Lung microvascular endothelial cell (primary cell): ENCODE results near the gene SERAC1. TPM values are rescaled to one million over a fixed set of nuclear protein-coding genes. Genes with fewer than 3 reads are reported as not detected.
"Not testable (repeated sequence)": the region's sequence is repeated elsewhere in the genome, so short reads cannot be mapped to it uniquely, and the experiment has no call there.

Experiments
- DNase-seq, 2 donors: peaks; one replicate each; pipeline versions ENCODE4 v3.0.0 to v3.0.0-alpha.2; 2010; ENCODE audit warnings: low read depth in 2 of 2
- total RNA-seq: library from RNA; depleted of rRNA; stranded (reverse); fragments of >200 nt; gene quantifications from 2 replicates; pipeline ENCODE4 v1.2.1, GENCODE V29; 2014

The SERAC1 gene
- total RNA-seq: 7.8 and 13.9 TPM in 2 replicates

- DNase-seq: no peak
These were observed at the start of gene SERAC1 for GRCh38 chr6:158168040-158168289. TSS of gene SERAC1 (minus strand) at chr6:158168262. CDS start at chr6:158158363, 9,899 bp downstream.

- peak; percentile 84 to 85 for DNase-seq
These were observed 46.0 kb upstream of the SERAC1 start for GRCh38 chr6:158213925-158214674.

GRCh38 chr6:158211273-158212055 lies 43.4 kb upstream of the SERAC1 start:
- DNase-seq: peak in 1 of 2 donors; percentile 20

- not testable (repeated sequence) for DNase-seq
These were observed 41.7 kb upstream of the SERAC1 start for GRCh38 chr6:158209582-158210333.

- peak in 1 of 2 donors; percentile 13 for DNase-seq
These were observed 40.4 kb upstream of the SERAC1 start for GRCh38 chr6:158208226-158209030.

GRCh38 chr6:158207422-158207788 lies 39.3 kb upstream of the SERAC1 start:
- DNase-seq: peak; percentile 88 to 91

GRCh38 chr6:158206740-158207421 lies 38.8 kb upstream of the SERAC1 start:
- no peak for DNase-seq

- DNase-seq: peak; percentile 15 to 46
These were observed 37.3 kb upstream of the SERAC1 start for GRCh38 chr6:158205169-158205944.

- no peak for DNase-seq
These were observed 30.4 kb upstream of the SERAC1 start for GRCh38 chr6:158198461-158198860.

- DNase-seq: no peak
These were observed 26.6 kb upstream of the SERAC1 start for GRCh38 chr6:158194487-158195280.

GRCh38 chr6:158191761-158192160 lies 23.7 kb upstream of the SERAC1 start:
- DNase-seq: no peak

GRCh38 chr6:158191032-158191431 lies 23.0 kb upstream of the SERAC1 start:
- no peak for DNase-seq

- DNase-seq: no peak
These were observed 20.5 kb upstream of the SERAC1 start for GRCh38 chr6:158188591-158188990.

GRCh38 chr6:158185729-158186456 lies 17.8 kb upstream of the SERAC1 start:
- DNase-seq: no peak

GRCh38 chr6:158184608-158185007 lies 16.5 kb upstream of the SERAC1 start:
- DNase-seq: no peak

GRCh38 chr6:158183174-158183972 lies 15.3 kb upstream of the SERAC1 start:
- not testable (repeated sequence) for DNase-seq

GRCh38 chr6:158177712-158178111 lies 9.7 kb upstream of the SERAC1 start:
- DNase-seq: not testable (repeated sequence)

- no peak for DNase-seq
These were observed 7.0 kb upstream of the SERAC1 start for GRCh38 chr6:158175111-158175510.
